A549 (cell line): ENCODE measurements around the gene GGPS1. TPM values are rescaled to one million over a fixed set of nuclear protein-coding genes. Genes with fewer than 3 reads are reported as not detected.
A peak's percentile ranks its signal among the peaks of the same experiment; 100 is the strongest.
"Not testable (repeated sequence)": the region's sequence is repeated elsewhere in the genome, so short reads cannot be mapped to it uniquely, and the experiment has no call there.

Source experiments
- ATAC-seq, 2 experiments: fragments of 200-7000 bp in 1 of 2; fragments of >200 bp in 1 of 2; cut with Nextera tagmentation in 1 of 2; cut with Tn5 transposase in 1 of 2; 3 replicates each; pipeline versions ENCODE4 v1.8.0 to v1.9.1; 2018 to 2020; ENCODE audit warnings: mild to moderate bottlenecking in 1 of 2, moderate library complexity in 1 of 2
- CTCF ChIA-PET: fragments of 300-600 bp; sonication (Branson Sonifier 250); formaldehyde crosslinking; extraction: SDS; loops from one replicate; lab custom pipeline; 2021; ENCODE audit warnings: antibody characterized with exemption, inconsistent platforms; lab: Yijun Ruan, JAX
- POLR2A ChIA-PET: fragments of 350-600 bp; formaldehyde crosslinking; extraction: SDS; loops from one replicate; lab custom pipeline; 2021; ENCODE audit warnings: antibody characterized with exemption, inconsistent platforms; lab: Yijun Ruan, JAX
- DNase-seq, 2 experiments: peaks; one replicate each; pipeline versions ENCODE4 v3.0.0 to v3.0.0-alpha.2; 2011 to 2016; ENCODE audit warnings: low read depth in 1 of 2, low spot score in 1 of 2
- FAIRE-seq: peaks from 2 replicates; lab custom pipeline; 2011; peaks lifted over from hg19 to GRCh38; lab: Jason Lieb, UNC
- H3K27ac ChIP-seq, 2 experiments: fragments of >200 bp; sonication (Bioruptor Twin); formaldehyde crosslinking; 3 replicates each; pipeline ENCODE4 v1.5.1; 2016 to 2017
- H3K4me1 ChIP-seq: fragments of >200 bp; sonication (Bioruptor Twin); formaldehyde crosslinking; 3 replicates; pipeline ENCODE4 v1.6.1; 2016
- H3K4me2 ChIP-seq: fragments of >200 bp; sonication (Bioruptor Twin); formaldehyde crosslinking; 3 replicates; pipeline ENCODE4 v1.6.1; 2016
- H3K4me3 ChIP-seq: fragments of >200 bp; sonication (Bioruptor Twin); formaldehyde crosslinking; 3 replicates; pipeline ENCODE4 v1.5.1; 2016
- H3K9me3 ChIP-seq: fragments of >200 bp; sonication (Bioruptor Twin); formaldehyde crosslinking; 3 replicates; pipeline ENCODE4 v1.6.1; 2016
- BCL3 ChIP-seq: fragments of >200 bp; sonication (Bioruptor Twin); formaldehyde crosslinking; IDR thresholded peaks from 3 replicates; pipeline ENCODE4 v1.6.1; 2016
- CBX2 ChIP-seq: fragments of 200-600 bp; sonication (generic); IDR thresholded peaks from 2 replicates; pipeline ENCODE4 v1.6.1; 2016; ENCODE audit warnings: low read depth, mild to moderate bottlenecking, borderline replicate concordance
- CEBPB ChIP-seq, 2 experiments: fragments of >200 bp in 1 of 2; sonication (Bioruptor Twin) in 1 of 2; formaldehyde crosslinking in 1 of 2; IDR thresholded peaks; 2 replicates each; pipeline ENCODE4 v1.6.1; 2012 to 2016
- FOSL2 ChIP-seq, 2 experiments: fragments of 450-650 bp in 1 of 2; fragments of >200 bp in 1 of 2; sonication (Bioruptor Twin) in 1 of 2; formaldehyde crosslinking; IDR thresholded peaks; 2 replicates each; pipeline versions ENCODE4 v1.5.0 to v1.6.1; 2016 to 2020; ENCODE audit warnings: mild to moderate bottlenecking in 1 of 2, moderate library complexity in 1 of 2
- HDAC2 ChIP-seq: fragments of 200-600 bp; sonication (generic); IDR thresholded peaks from 2 replicates; pipeline ENCODE4 v1.6.1; 2016
- HOXB5 ChIP-seq: fragments of 250-450 bp; sonication (Bioruptor Pico); IDR thresholded peaks from 2 replicates; pipeline ENCODE4 v1.5.0; 2020; ENCODE audit warnings: mild to moderate bottlenecking, moderate library complexity
- NFE2L2 ChIP-seq: fragments of 150-350 bp; conservative IDR thresholded peaks from 2 replicates; pipeline ENCODE4 v1.6.1; 2014; ENCODE audit warnings: low read length
- PHF8 ChIP-seq: fragments of 200-600 bp; sonication (generic); IDR thresholded peaks from 2 replicates; pipeline ENCODE4 v1.6.1; 2016; ENCODE audit warnings: low read depth, mild to moderate bottlenecking, antibody characterized with exemption, moderate library complexity, borderline replicate concordance
- RCOR1 ChIP-seq: fragments of 150-350 bp; IDR thresholded peaks from 2 replicates; pipeline ENCODE4 v1.6.1; 2014; ENCODE audit warnings: antibody characterized with exemption, low read length, low read depth
- TP53 ChIP-seq: fragments of 250-450 bp; sonication (Bioruptor Pico); IDR thresholded peaks from 2 replicates; pipeline ENCODE4 v1.5.0; 2021; ENCODE audit warnings: mild to moderate bottlenecking, moderate library complexity
- ZC3H11A ChIP-seq: fragments of 450-650 bp; IDR thresholded peaks from 2 replicates; pipeline ENCODE4 v1.6.1; 2014; ENCODE audit warnings: antibody characterized with exemption, mild to moderate bottlenecking
- ZSCAN20 ChIP-seq: fragments of 250-450 bp; sonication (Bioruptor Pico); IDR thresholded peaks from 2 replicates; pipeline ENCODE4 v1.8.0; 2022; ENCODE audit warnings: mild to moderate bottlenecking, moderate library complexity
- WGBS: methylation state at CpG from one replicate; pipeline ENCODE4 v1.1.6; 2017; ENCODE audit errors: missing lambda C conversion rate; 5-methylcytosine and 5-hydroxymethylcytosine counted together
- polyA plus RNA-seq, 4 experiments: library from polyadenylated mRNA; depleted of rRNA in 3 of 4; stranded (reverse); fragments of >200 nt; fragmentation: RNase III in 1 of 4; extraction: RNeasy Plus Mini Kit Qiagen cat#74134 plus additional on column Dnase treatment in 1 of 4; gene quantifications; 2 replicates in 3 of 4; 3 replicates in 1 of 4; pipeline ENCODE4 v1.2.3, GENCODE V29; 2011 to 2017
- TF ChIP-seq, protein P1 (sequence below): fragments of 450-650 bp; IDR thresholded peaks from 2 replicates; pipeline ENCODE4 v1.6.1; 2014; ENCODE audit warnings: antibody characterized with exemption

GGPS1 gene
- polyA plus RNA-seq, 2 of the 4 experiments (the other 2 are of a cell fraction), result 27.5 to 58.5 TPM

DNA sequence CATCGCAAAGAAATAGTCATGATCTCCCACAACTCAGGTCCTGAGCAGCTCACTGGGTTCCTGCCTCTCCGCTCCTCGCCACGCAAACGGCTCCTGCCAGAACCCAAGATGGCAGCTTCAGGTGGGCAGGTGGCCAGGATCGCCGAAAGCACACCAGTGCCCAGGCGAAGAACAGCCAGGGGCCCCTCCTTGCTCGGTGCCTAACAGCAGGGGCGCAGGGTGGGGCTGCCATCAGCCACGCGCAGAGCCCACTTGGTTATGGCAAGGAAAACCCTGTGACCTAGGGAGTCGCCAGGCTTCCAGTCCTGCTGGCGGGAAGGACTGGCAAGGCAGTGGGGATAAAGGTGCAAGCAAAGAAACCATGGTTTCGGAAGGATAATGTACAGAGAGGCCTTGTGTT, 47.9 kb upstream of the GGPS1 start (continued):
- TF ChIP-seq FOSL2 (IDR thresholded peaks at IDR 0.05), result no peak
- no peak for TF ChIP-seq FOSL2 (CRISPR knock-in tag; IDR thresholded peaks at IDR 0.05)
- no peak for TF ChIP-seq ZSCAN20 (CRISPR knock-in tag)

GRCh38 chr1:235283636-235284035, 44.7 kb upstream of the GGPS1 start:
- H3K27ac ChIP-seq, H3K4me3 ChIP-seq, H3K9me3 ChIP-seq, H3K4me2 ChIP-seq, DNase-seq, POLR2A ChIA-PET, ATAC-seq, FAIRE-seq: not testable (repeated sequence)
- peaks cover 13% of the 10 kb centered on the region; the same call in 2 of the 3 replicates for H3K4me1 ChIP-seq
- WGBS, result 98% methylated on average over 13 of the region's 13 CpGs
- CTCF ChIA-PET, result interaction anchor here (0.7 to 1.5 kb wide), 3 partner anchors 22 to 350 kb away, joined by 3 to 5 read pairs (median 4); no protein-coding TSS in a partner anchor

GRCh38 chr1:235284231-235284769, 44.1 kb upstream of the GGPS1 start:
- no peak overlapping the region for H3K4me2 ChIP-seq
- ChIA-PET CTCF (interaction anchor here (1.1 to 1.5 kb wide), 2 partner anchors 23 to 132 kb away, joined by 3 to 5 read pairs; no protein-coding TSS in a partner anchor), POLR2A (no interaction called here)
- no peak overlapping the region for H3K27ac ChIP-seq
- no peaks in the 10 kb centered on the region for H3K9me3 ChIP-seq
- TF ChIP-seq CEBPB (IDR thresholded peaks at IDR 0.05), result no peak
- TF ChIP-seq, protein P1, sequence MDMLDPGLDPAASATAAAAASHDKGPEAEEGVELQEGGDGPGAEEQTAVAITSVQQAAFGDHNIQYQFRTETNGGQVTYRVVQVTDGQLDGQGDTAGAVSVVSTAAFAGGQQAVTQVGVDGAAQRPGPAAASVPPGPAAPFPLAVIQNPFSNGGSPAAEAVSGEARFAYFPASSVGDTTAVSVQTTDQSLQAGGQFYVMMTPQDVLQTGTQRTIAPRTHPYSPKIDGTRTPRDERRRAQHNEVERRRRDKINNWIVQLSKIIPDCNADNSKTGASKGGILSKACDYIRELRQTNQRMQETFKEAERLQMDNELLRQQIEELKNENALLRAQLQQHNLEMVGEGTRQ, result no peak
- TF ChIP-seq CBX2, result no peak
- no peak for TF ChIP-seq HDAC2
- 97% methylated on average over 6 of the region's 6 CpGs for WGBS
- H3K4me3 ChIP-seq, result no peak overlapping the region
- H3K4me1 ChIP-seq, result peaks cover 13% of the 10 kb centered on the region; the same call in 2 of the 3 replicates
- FAIRE-seq, result no peak
- no peak for DNase-seq
- ATAC-seq, result no peak

DNA sequence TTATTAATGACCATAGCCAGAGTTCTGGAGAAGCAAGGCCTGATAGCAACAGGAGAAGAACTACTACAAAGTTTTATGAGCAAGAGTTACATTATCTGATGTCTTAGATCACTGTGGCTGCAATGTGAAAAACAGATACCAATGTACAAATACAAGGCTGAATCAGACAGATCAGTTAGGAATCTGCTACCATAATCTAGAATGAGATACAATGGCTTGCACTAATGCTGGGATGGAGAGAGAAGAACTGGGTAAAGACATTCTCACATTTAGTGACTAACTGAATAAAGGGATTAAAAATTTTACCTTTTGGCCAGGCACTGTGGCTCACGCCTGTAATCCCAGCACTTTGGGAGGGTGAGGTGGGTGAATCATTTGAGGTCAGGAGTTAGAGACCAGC, 41.7 kb upstream of the GGPS1 start:
- TF ChIP-seq PHF8, result no peak
- no peak for TF ChIP-seq ZC3H11A
- no peak for TF ChIP-seq TP53 (CRISPR knock-in tag)
- DNase-seq (no peak), ATAC-seq (peak in 1 of 2 experiments; percentile 18; a peak in 1 of 6 replicates), FAIRE-seq (no peak)
- Histone ChIP-seq H3K4me2 (no peak overlapping the region), H3K9me3 (no peaks in the 10 kb centered on the region), H3K27ac (no peak overlapping the region), H3K4me1 (peaks cover 13% of the 10 kb centered on the region; the same call in 2 of the 3 replicates), H3K4me3 (no peak overlapping the region)
- CTCF ChIA-PET, result no interaction called here
- WGBS, result 79% methylated on average over 1 of the region's 1 CpG
- POLR2A ChIA-PET, result no interaction called here

DNA sequence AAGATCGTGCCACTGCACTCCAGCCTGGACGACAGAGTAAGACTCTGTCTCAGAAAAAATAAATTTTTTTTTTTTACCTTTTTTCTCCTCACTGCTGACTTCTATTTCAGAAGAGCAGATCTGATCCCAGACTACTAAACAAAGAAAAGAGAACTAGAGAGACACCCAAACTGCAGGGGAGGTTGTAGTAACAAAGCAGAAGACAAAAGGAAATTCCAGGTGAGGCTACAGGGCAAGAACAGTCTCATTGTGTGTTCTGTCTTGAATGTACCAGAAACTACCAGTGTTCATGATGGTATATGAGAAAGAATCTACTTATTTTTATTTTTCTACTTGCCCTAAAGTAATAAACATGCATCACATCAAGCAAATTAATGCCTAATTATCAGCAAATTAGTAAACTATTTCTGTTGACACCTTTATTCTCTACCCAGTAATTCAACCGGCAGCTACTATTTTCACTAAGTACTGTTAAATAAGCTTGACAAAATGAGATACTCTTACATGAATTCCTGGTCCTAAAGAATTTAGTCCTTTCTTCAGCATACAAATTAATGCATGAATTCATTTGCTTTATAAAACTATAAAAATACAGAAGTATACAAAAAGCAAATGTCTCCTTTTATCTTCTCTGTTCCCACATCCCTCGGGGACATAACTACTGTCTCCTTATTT, 41.0 kb upstream of the GGPS1 start:
- ATAC-seq (no peak), FAIRE-seq (no peak), DNase-seq (no peak)
- Histone ChIP-seq H3K27ac (no peak overlapping the region), H3K4me2 (no peak overlapping the region), H3K4me3 (no peak overlapping the region), H3K4me1 (peaks cover 20% of the 10 kb centered on the region; the same call in 2 of the 3 replicates), H3K9me3 (no peaks in the 10 kb centered on the region)
- no peak for TF ChIP-seq NFE2L2
- TF ChIP-seq RCOR1, result no peak
- TF ChIP-seq HOXB5 (CRISPR knock-in tag), result no peak
- no peak for TF ChIP-seq BCL3
- WGBS, result 89% methylated on average over 4 of the region's 4 CpGs
- POLR2A ChIA-PET, result no interaction called here
- CTCF ChIA-PET, result no interaction called here
